Fibroblast of skin of scalp (primary cell): ENCODE data around the gene MTMR6.
A peak's percentile ranks its signal among the peaks of the same experiment; 100 is the strongest.

Experiments used
- DNase-seq: peaks from one replicate; pipeline ENCODE4 v3.0.0-alpha.2; 2013

MTMR6 gene

DNA sequence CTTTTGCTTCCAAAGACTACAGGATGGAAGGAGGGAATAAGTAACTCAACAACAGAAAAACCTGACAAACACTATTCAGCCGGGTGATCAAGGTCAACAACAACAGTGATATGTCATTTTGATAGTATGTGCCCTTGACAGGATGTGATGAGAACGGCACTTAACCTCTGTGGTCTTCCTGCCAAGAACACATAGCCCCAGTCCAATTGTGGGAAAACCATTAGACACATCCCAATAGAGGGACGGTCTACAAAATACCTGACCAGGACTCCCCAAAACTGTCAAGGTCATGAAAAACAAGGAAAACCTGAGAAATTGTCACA, 72.1 kb downstream of the MTMR6 start:
- DNase-seq: no peak

DNA sequence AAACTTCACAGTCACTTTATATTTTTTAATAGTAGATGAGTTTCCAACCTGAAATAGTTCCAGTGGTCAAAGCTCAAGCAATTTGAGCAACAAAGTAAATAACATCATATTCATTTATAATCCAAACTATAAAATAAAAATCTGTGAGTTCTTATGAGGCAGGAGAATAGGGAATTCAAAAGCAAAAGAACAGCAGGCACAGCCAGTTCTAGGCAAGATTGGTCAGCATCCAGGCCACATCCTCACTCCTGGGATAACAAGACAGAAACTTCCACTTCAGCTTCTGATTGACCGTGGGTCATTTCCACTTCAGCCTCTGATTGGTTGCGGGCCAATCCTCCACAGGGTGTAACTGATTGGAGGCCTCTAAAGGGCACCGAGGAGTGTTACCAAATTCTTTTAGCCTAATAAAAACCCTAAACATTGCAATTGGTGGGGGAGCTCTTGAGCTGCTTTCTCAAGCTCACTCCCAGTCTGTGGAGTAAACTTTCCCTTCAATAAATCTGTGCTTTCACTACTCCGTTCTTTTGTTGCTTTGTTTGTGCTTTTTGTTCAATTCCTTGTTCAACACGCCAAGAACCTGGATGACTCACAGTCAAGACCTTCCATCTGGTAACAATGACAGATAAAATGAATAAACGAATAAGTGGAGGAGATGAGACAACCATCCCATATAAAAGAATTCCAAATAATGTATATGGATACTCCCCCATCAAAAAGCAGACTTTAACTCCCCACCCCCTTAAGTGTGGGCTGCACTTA, 72.6 kb downstream of the MTMR6 start:
- no peak for DNase-seq

DNA sequence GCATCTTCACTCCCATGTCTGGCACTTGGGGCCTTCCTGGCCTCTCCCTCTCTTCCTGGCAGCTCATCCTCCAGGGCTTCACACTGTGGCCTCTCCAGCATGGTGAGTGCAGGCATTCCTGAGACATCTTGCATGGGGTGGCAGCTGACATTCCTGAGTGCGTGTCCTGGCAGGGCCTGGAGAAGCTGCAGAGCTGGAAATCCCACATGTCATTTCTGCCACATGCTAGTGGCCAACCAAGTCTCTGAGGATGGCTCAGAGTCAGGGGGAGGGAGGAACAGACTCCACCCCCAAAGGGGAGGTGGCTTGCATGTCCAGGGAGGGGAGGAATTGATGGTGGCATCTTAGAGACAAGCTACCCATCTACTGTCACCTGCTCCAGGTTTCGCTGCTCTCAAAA, 73.6 kb downstream of the MTMR6 start:
- DNase-seq: peak; percentile 13

DNA sequence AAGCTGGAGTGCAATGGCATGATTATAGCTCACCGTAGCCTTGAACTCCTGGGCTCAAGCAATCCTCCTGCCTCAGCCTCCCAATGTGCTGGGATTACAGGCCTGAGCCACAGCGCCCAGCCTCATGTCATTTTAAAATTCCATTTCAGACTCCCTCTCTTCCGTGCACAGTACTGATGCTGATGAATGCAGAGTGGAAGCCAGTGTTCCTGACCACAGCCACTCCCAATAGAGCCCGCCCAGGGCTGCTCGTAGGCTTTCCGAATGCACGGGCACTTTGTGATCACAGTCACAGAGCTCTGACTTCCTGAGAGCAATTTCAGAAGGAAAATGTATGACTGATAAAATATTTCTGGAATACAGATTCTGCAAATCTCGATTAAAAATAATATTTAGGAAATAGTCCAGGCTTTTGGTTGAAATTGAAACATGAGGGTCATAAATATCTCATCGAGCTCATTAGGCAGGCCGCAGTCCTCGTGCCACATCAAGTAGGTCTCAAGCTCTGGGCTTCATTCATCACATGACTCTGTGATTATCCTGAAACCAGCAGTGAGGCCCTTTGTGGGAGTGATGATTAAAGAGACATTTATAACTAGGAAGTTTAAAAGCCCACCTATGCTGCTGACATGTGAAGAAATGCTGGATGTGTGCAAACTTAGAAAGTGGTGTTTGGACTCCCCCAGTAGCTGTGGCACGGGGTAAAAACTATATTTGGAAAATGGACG, 76.3 kb downstream of the MTMR6 start:
- no peak for DNase-seq

DNA sequence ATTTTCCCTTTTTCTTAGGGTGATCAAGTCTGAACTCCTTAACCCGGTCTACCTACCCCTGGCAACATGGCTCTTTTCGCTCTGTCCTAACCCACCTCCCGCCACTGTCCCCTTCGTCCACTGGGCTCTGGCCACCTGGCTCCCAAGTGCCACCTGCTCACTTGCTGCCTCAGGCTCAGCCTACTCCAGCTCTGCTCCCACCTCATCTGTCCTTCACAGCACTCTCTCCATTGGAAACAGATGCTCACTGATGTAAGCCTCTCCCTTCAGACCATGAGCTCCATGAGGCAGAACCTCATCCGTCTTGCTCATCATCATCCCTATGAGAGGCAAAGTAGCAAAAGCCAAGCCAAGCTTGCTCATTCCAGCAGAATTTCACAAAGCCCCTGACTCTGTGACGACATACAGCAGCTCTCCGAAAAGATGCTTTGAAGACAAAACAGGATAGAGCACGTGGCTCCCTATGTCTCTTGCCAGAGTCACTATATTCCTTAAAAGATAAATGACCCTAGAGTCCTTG, 79.9 kb downstream of the MTMR6 start:
- no peak for DNase-seq

DNA sequence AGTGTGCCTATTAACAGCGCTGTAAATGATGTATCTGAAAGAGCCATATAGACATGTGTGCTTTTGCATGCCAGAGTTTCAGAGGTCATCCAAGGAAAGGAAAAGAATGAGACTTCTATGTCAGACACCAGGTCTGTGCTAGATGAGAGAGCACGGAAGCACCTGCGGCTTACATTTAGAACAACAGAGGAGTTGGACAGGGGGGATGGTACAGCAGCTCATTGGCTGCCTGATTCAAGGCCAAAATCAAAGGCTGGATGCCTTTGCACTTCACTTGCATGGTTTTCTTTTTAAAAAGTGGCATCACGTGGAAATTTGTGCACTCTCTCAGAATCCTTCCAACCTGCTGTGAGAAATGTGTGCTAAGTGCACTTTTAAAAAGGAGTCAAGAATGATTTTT, 82.4 kb downstream of the MTMR6 start:
- no peak for DNase-seq

DNA sequence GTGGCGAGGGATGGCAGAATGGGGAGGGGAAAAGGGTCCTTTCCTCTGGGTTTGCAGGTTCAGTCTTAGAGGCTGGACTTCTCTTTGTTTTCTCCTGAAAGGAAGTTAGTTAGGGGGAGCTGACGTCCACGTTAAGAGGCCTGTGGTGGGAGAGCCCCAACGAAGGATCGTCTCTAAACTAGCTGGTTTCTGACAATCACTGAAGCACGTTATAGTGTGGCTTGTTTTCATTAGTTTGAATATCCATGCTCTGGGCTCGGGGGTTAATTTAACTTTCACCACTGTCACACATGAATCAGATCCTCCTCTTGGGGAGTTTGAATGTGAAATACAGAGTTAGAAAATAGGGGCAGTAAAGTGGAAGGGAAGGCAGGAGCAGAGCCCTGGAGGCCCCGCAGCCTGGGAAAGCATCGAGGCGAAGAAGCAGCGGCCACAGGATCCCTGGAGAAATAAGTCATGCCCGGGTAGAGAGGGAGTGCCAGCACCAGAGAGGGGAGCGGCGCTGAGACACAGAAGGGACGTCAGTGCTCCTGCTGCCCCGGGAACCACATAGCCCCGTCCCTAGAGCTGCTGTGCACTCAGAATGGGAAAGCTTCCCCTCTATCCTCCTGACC, 84.1 kb downstream of the MTMR6 start:
- DNase-seq: no peak

DNA sequence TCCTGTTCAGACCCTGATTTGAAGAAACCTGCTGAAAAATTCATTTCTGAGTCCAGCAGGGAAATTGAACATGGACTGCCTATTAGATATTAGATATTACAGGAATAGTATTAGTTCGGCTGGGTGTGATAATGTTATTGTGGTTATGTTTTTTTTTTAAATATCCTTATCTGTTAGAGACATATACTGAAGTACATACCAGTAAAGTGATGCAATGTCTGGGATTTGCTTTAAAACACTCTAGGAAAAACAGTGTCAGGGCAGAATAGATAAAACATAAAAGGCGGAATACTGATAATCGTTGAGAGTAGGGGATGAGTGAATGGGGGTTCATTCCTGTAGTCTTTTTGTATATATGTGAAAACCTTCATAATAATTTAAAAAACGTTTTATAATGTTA, 86.5 kb downstream of the MTMR6 start:
- DNase-seq: no peak

DNA sequence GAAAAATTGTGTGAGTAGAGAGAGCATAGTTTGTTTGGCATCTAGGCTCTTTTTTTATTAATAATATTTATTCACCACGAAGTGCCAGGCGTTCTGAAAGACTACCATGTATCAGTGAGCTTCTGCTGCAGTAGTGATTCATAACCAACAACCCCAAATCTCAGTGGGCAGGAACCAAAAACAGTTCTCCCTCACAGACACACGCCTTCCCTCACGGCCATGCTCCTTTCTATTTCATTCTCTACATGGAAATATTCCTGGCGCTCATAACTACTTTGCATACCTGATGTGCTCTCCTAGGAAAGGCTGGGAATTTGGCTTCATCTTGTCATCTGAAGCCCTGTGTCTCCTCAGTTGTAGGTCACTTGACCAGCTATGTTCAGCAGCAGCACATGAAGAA, 88.6 kb downstream of the MTMR6 start:
- no peak for DNase-seq

DNA sequence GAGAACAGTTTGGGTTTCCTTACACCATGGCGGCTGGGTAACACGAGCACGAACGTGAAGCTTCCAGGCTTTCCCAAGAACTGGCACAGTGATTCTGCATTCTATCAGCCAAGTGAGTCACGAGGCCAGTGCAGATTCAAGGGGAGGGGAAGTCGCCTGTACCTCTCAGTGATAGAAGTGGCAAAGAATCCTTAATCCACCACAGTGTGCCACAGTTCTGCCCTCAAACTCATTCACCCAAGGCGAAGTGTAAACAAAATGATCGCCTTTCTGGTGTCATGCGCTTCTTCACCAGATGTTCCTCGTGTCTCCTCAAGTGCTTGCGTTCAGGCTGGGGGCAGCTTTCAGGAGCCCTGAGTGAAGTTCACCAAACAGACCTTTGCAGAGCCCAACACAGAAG, 90.3 kb downstream of the MTMR6 start:
- DNase-seq: no peak
